C4-2B (cell line): ENCODE results near the gene KCNQ1.

Source experiments
- CTCF ChIP-seq: fragments of 450-650 bp; conservative IDR thresholded peaks from 2 replicates; pipeline ENCODE4 v1.5.1; 2017; ENCODE audit warnings: mild to moderate bottlenecking
- ZFX ChIP-seq: fragments of 450-650 bp; IDR thresholded peaks from 2 replicates; pipeline ENCODE4 v1.6.1; 2017

GRCh38 chr11:2701230-2701629, 256.4 kb downstream of the KCNQ1 start:
- TF ChIP-seq CTCF (no peak), ZFX (no peak)
